ENCODE data around the gene SLC22A23.

Gene SLC22A23

GRCh38 chr6:3468585-3468984 lies 11.7 kb upstream of the SLC22A23 start:
- Histone ChIP-seq H2BK5ac (ENCODE audit: low read length) (no peak overlapping the region), H3K79me2 (ENCODE audit: control insufficient read depth, insufficient read depth, low read length) (no peaks in the 10 kb centered on the region), H2BK120ac (ENCODE audit: low read depth, low read length) (no peak overlapping the region), H3K9ac (ENCODE audit: low read length) (no peak overlapping the region), H3K36me3 (ENCODE audit: control insufficient read depth, insufficient read depth, low read length) (no peaks in the 10 kb centered on the region), H3K4me1 (ENCODE audit: control insufficient read depth, low read depth, low read length) (peaks cover 4% of the 10 kb centered on the region), H3K23ac (ENCODE audit: low read length) (no peak overlapping the region), H3K4me3 (ENCODE audit: low read length) (no peak overlapping the region), H4K5ac (ENCODE audit: low read length) (no peak overlapping the region), H3K4me2 (ENCODE audit: low read length) (no peak overlapping the region), H2BK15ac (replicated peaks; ENCODE audit: low read depth) (no peak overlapping the region), H2AK5ac (ENCODE audit: low read length) (no peak overlapping the region), H3K56ac (ENCODE audit: low read length) (no peak overlapping the region), H3K27me3 (ENCODE audit: insufficient read depth, low read length, poor library complexity) (no peaks in the 10 kb centered on the region), H3K79me1 (ENCODE audit: low read length) (no peaks in the 10 kb centered on the region), H3K4ac (ENCODE audit: low read depth, low read length) (no peak overlapping the region), H3K27ac (ENCODE audit: low read depth, low read length) (no peak overlapping the region), H4K8ac (ENCODE audit: low read depth, low read length) (no peak overlapping the region), H3K18ac (ENCODE audit: low read length) (no peak overlapping the region)
- no CpG with 5 or more reads among the region's 9 CpGs for WGBS (ENCODE audit: extremely low coverage, insufficient coverage, low lambda C conversion rate)
- no peak for DNase-seq

GRCh38 chr6:3467996-3468395 lies 11.1 kb upstream of the SLC22A23 start:
- no peak overlapping the region for H2AK5ac ChIP-seq (ENCODE audit: low read length)
- no peak for DNase-seq

GRCh38 chr6:3466488-3467219 lies 9.8 kb upstream of the SLC22A23 start:
- Histone ChIP-seq H2BK5ac (ENCODE audit: low read length) (no peak overlapping the region), H2BK15ac (replicated peaks; ENCODE audit: low read depth) (no peak overlapping the region), H3K18ac (ENCODE audit: low read length) (no peak overlapping the region), H3K4me1 (ENCODE audit: control insufficient read depth, low read depth, low read length) (peaks cover 3% of the 10 kb centered on the region), H4K8ac (ENCODE audit: low read depth, low read length) (no peak overlapping the region), H3K4me3 (ENCODE audit: low read length) (no peak overlapping the region), H4K5ac (ENCODE audit: low read length) (no peak overlapping the region), H3K36me3 (ENCODE audit: control insufficient read depth, insufficient read depth, low read length) (no peaks in the 10 kb centered on the region), H3K27ac (ENCODE audit: low read depth, low read length) (no peak overlapping the region), H3K23ac (ENCODE audit: low read length) (no peak overlapping the region), H3K27me3 (ENCODE audit: insufficient read depth, low read length, poor library complexity) (no peaks in the 10 kb centered on the region), H3K4me2 (ENCODE audit: low read length) (no peak overlapping the region), H3K4ac (ENCODE audit: low read depth, low read length) (no peak overlapping the region), H3K79me1 (ENCODE audit: low read length) (no peaks in the 10 kb centered on the region), H3K79me2 (ENCODE audit: control insufficient read depth, insufficient read depth, low read length) (no peaks in the 10 kb centered on the region), H3K9ac (ENCODE audit: low read length) (no peak overlapping the region), H2BK120ac (ENCODE audit: low read depth, low read length) (no peak overlapping the region), H3K56ac (ENCODE audit: low read length) (no peak overlapping the region), H2AK5ac (ENCODE audit: low read length) (no peak overlapping the region)
- WGBS (ENCODE audit: extremely low coverage, insufficient coverage, low lambda C conversion rate) = no CpG with 5 or more reads among the region's 6 CpGs
- DNase-seq = no peak

More at GRCh38 chr6:3467996-3468395, 11.1 kb upstream of the SLC22A23 start:
- Histone ChIP-seq H4K5ac (ENCODE audit: low read length) (no peak overlapping the region), H3K18ac (ENCODE audit: low read length) (no peak overlapping the region), H2BK5ac (ENCODE audit: low read length) (no peak overlapping the region), H3K27ac (ENCODE audit: low read depth, low read length) (no peak overlapping the region), H3K56ac (ENCODE audit: low read length) (no peak overlapping the region), H3K79me1 (ENCODE audit: low read length) (no peaks in the 10 kb centered on the region), H3K4me3 (ENCODE audit: low read length) (no peak overlapping the region), H2BK15ac (replicated peaks; ENCODE audit: low read depth) (no peak overlapping the region), H3K4me1 (ENCODE audit: control insufficient read depth, low read depth, low read length) (peaks cover 4% of the 10 kb centered on the region), H3K79me2 (ENCODE audit: control insufficient read depth, insufficient read depth, low read length) (no peaks in the 10 kb centered on the region), H3K23ac (ENCODE audit: low read length) (no peak overlapping the region), H3K4me2 (ENCODE audit: low read length) (no peak overlapping the region), H2BK120ac (ENCODE audit: low read depth, low read length) (no peak overlapping the region), H3K36me3 (ENCODE audit: control insufficient read depth, insufficient read depth, low read length) (no peaks in the 10 kb centered on the region), H4K8ac (ENCODE audit: low read depth, low read length) (no peak overlapping the region), H3K4ac (ENCODE audit: low read depth, low read length) (no peak overlapping the region), H3K27me3 (ENCODE audit: insufficient read depth, low read length, poor library complexity) (no peaks in the 10 kb centered on the region), H3K9ac (ENCODE audit: low read length) (no peak overlapping the region)
- WGBS (ENCODE audit: extremely low coverage, insufficient coverage, low lambda C conversion rate) = no CpG with 5 or more reads among the region's 1 CpG

GRCh38 chr6:3460253-3460652 lies 3.4 kb upstream of the SLC22A23 start:
- Histone ChIP-seq H3K36me3 (ENCODE audit: control insufficient read depth, insufficient read depth, low read length) (no peaks in the 10 kb centered on the region), H2BK5ac (ENCODE audit: low read length) (no peak overlapping the region), H2BK15ac (replicated peaks; ENCODE audit: low read depth) (no peak overlapping the region), H3K79me1 (ENCODE audit: low read length) (no peaks in the 10 kb centered on the region), H3K4me3 (ENCODE audit: low read length) (no peak overlapping the region), H3K4me1 (ENCODE audit: control insufficient read depth, low read depth, low read length) (peaks cover 2% of the 10 kb centered on the region), H3K9ac (ENCODE audit: low read length) (no peak overlapping the region), H3K18ac (ENCODE audit: low read length) (no peak overlapping the region), H3K27me3 (ENCODE audit: insufficient read depth, low read length, poor library complexity) (no peaks in the 10 kb centered on the region), H2AK5ac (ENCODE audit: low read length) (no peak overlapping the region), H3K79me2 (ENCODE audit: control insufficient read depth, insufficient read depth, low read length) (peaks cover 3% of the 10 kb centered on the region), H2BK120ac (ENCODE audit: low read depth, low read length) (no peak overlapping the region), H4K5ac (ENCODE audit: low read length) (no peak overlapping the region), H3K56ac (ENCODE audit: low read length) (no peak overlapping the region), H4K8ac (ENCODE audit: low read depth, low read length) (no peak overlapping the region), H3K4ac (ENCODE audit: low read depth, low read length) (no peak overlapping the region), H3K23ac (ENCODE audit: low read length) (no peak overlapping the region), H3K27ac (ENCODE audit: low read depth, low read length) (no peak overlapping the region), H3K4me2 (ENCODE audit: low read length) (no peak overlapping the region)
- no peak for DNase-seq
- no CpG with 5 or more reads among the region's 1 CpG for WGBS (ENCODE audit: extremely low coverage, insufficient coverage, low lambda C conversion rate)

GRCh38 chr6:3458706-3459421 lies 2.0 kb upstream of the SLC22A23 start:
- no peak overlapping the region for H2BK120ac ChIP-seq (ENCODE audit: low read depth, low read length)
- peaks cover 6% of the 10 kb centered on the region for H3K79me2 ChIP-seq (ENCODE audit: control insufficient read depth, insufficient read depth, low read length)
- no peaks in the 10 kb centered on the region for H3K27me3 ChIP-seq (ENCODE audit: insufficient read depth, low read length, poor library complexity)
- no peak overlapping the region for H3K23ac ChIP-seq (ENCODE audit: low read length)
- H3K4me2 ChIP-seq (ENCODE audit: low read length) = no peak overlapping the region
- H3K36me3 ChIP-seq (ENCODE audit: control insufficient read depth, insufficient read depth, low read length) = no peaks in the 10 kb centered on the region
- no peak overlapping the region for H3K18ac ChIP-seq (ENCODE audit: low read length)
- H3K4me3 ChIP-seq (ENCODE audit: low read length) = no peak overlapping the region
- no peak overlapping the region for H2BK5ac ChIP-seq (ENCODE audit: low read length)
- H4K5ac ChIP-seq (ENCODE audit: low read length) = no peak overlapping the region
- no peak overlapping the region for H3K4ac ChIP-seq (ENCODE audit: low read depth, low read length)
- no peak overlapping the region for H2BK15ac ChIP-seq (replicated peaks; ENCODE audit: low read depth)
- H3K79me1 ChIP-seq (ENCODE audit: low read length) = no peaks in the 10 kb centered on the region
- DNase-seq = no peak
- H2AK5ac ChIP-seq (ENCODE audit: low read length) = no peak overlapping the region
- H3K56ac ChIP-seq (ENCODE audit: low read length) = no peak overlapping the region
- H3K27ac ChIP-seq (ENCODE audit: low read depth, low read length) = no peak overlapping the region
- H4K8ac ChIP-seq (ENCODE audit: low read depth, low read length) = no peak overlapping the region
- H3K4me1 ChIP-seq (ENCODE audit: control insufficient read depth, low read depth, low read length) = peaks cover 4% of the 10 kb centered on the region
- H3K9ac ChIP-seq (ENCODE audit: low read length) = no peak overlapping the region
- no CpG with 5 or more reads among the region's 6 CpGs for WGBS (ENCODE audit: extremely low coverage, insufficient coverage, low lambda C conversion rate)
